H1 (cell line): ENCODE measurements around the gene RASSF3. TPM values are rescaled to one million over a fixed set of nuclear protein-coding genes. Genes with fewer than 3 reads are reported as not detected.

ENCODE experiments used
- ASH2L ChIP-seq: fragments of 200-600, 300-600 bp; sonication (generic); IDR thresholded peaks from one replicate; pipeline ENCODE4 v1.7.1; 2017; ENCODE audit warnings: low read length
- CREB1 ChIP-seq: IDR thresholded peaks from 2 replicates; pipeline ENCODE4 v1.6.1; 2012; ENCODE audit warnings: inconsistent platforms
- EP300 ChIP-seq, 2 experiments: IDR thresholded peaks; 1 replicate in 1 of 2; 2 replicates in 1 of 2; pipeline ENCODE4 v1.6.1; 2011 to 2012; ENCODE audit warnings: low read depth in 2 of 2, low read length in 2 of 2, mild to moderate bottlenecking in 2 of 2, borderline replicate concordance in 1 of 2, inconsistent platforms in 1 of 2, moderate library complexity in 1 of 2
- KDM1A ChIP-seq: fragments of 200-600, 300-600 bp; sonication (generic); IDR thresholded peaks from 2 replicates; pipeline ENCODE4 v1.7.1; 2016; ENCODE audit warnings: mild to moderate bottlenecking, low read length, borderline replicate concordance
- KDM4A ChIP-seq: IDR thresholded peaks from one replicate; pipeline ENCODE4 v1.7.1; 2012; ENCODE audit warnings: low read depth, mild to moderate bottlenecking, moderate library complexity, low read length, inconsistent platforms; ENCODE audit not compliant: severe bottlenecking
- KDM5A ChIP-seq: fragments of 200-600 bp; IDR thresholded peaks from 2 replicates; pipeline ENCODE4 v1.7.1; 2012; ENCODE audit warnings: mild to moderate bottlenecking, low read length, inconsistent platforms, mixed read lengths
- SIN3A ChIP-seq, 2 experiments: IDR thresholded peaks in 1 of 2; conservative IDR thresholded peaks in 1 of 2; 2 replicates each; pipeline ENCODE4 v1.6.1; 2011 to 2012; ENCODE audit warnings: low read length in 2 of 2, improper control_type of control experiment in 1 of 2, low read depth in 1 of 2, mild to moderate bottlenecking in 1 of 2
- SIX5 ChIP-seq: IDR thresholded peaks from 2 replicates; pipeline ENCODE4 v1.6.1; 2011; ENCODE audit warnings: mild to moderate bottlenecking, low read depth, low read length
- SP1 ChIP-seq: IDR thresholded peaks from 2 replicates; pipeline ENCODE4 v1.6.1; 2011; ENCODE audit warnings: low read depth, low read length
- polyA plus RNA-seq, 7 experiments: library from polyadenylated mRNA; depleted of rRNA in 3 of 7; stranded (reverse) in 5 of 7; unstranded in 2 of 7; fragments of >200 nt in 5 of 7; fragments of 200-250 nt in 2 of 7; gene quantifications; 1 replicate in 5 of 7; 2 replicates in 1 of 7; 4 replicates in 1 of 7; pipeline versions ENCODE4 v1.2.1 to v1.2.3, GENCODE V29; 2011 to 2013; ENCODE audit warnings: missing spikeins in 2 of 7, mixed read lengths in 2 of 7
- total RNA-seq: library from RNA; stranded (reverse); fragmentation: NEBNext Ultra II Directional; extraction: Animal tissue kit (Norgen Biotek cat#: 25700); gene quantifications from 2 replicates; pipeline ENCODE4 v1.2.1, GENCODE V29; 2021
- TF ChIP-seq, protein P1 (sequence below): fragments of 300-600 bp; sonication (generic); IDR thresholded peaks from 2 replicates; pipeline ENCODE4 v1.7.1; 2012; ENCODE audit warnings: low read length, moderate library complexity, mild to moderate bottlenecking, inconsistent platforms; ENCODE audit not compliant: insufficient replicate concordance

Gene RASSF3
- total and polyA plus RNA-seq, 2 of the 8 experiments (the other 6 are each of a cell fraction or from before 2014, with no cell fraction given): 19.1 to 64.3 TPM

- TF ChIP-seq, protein P1, sequence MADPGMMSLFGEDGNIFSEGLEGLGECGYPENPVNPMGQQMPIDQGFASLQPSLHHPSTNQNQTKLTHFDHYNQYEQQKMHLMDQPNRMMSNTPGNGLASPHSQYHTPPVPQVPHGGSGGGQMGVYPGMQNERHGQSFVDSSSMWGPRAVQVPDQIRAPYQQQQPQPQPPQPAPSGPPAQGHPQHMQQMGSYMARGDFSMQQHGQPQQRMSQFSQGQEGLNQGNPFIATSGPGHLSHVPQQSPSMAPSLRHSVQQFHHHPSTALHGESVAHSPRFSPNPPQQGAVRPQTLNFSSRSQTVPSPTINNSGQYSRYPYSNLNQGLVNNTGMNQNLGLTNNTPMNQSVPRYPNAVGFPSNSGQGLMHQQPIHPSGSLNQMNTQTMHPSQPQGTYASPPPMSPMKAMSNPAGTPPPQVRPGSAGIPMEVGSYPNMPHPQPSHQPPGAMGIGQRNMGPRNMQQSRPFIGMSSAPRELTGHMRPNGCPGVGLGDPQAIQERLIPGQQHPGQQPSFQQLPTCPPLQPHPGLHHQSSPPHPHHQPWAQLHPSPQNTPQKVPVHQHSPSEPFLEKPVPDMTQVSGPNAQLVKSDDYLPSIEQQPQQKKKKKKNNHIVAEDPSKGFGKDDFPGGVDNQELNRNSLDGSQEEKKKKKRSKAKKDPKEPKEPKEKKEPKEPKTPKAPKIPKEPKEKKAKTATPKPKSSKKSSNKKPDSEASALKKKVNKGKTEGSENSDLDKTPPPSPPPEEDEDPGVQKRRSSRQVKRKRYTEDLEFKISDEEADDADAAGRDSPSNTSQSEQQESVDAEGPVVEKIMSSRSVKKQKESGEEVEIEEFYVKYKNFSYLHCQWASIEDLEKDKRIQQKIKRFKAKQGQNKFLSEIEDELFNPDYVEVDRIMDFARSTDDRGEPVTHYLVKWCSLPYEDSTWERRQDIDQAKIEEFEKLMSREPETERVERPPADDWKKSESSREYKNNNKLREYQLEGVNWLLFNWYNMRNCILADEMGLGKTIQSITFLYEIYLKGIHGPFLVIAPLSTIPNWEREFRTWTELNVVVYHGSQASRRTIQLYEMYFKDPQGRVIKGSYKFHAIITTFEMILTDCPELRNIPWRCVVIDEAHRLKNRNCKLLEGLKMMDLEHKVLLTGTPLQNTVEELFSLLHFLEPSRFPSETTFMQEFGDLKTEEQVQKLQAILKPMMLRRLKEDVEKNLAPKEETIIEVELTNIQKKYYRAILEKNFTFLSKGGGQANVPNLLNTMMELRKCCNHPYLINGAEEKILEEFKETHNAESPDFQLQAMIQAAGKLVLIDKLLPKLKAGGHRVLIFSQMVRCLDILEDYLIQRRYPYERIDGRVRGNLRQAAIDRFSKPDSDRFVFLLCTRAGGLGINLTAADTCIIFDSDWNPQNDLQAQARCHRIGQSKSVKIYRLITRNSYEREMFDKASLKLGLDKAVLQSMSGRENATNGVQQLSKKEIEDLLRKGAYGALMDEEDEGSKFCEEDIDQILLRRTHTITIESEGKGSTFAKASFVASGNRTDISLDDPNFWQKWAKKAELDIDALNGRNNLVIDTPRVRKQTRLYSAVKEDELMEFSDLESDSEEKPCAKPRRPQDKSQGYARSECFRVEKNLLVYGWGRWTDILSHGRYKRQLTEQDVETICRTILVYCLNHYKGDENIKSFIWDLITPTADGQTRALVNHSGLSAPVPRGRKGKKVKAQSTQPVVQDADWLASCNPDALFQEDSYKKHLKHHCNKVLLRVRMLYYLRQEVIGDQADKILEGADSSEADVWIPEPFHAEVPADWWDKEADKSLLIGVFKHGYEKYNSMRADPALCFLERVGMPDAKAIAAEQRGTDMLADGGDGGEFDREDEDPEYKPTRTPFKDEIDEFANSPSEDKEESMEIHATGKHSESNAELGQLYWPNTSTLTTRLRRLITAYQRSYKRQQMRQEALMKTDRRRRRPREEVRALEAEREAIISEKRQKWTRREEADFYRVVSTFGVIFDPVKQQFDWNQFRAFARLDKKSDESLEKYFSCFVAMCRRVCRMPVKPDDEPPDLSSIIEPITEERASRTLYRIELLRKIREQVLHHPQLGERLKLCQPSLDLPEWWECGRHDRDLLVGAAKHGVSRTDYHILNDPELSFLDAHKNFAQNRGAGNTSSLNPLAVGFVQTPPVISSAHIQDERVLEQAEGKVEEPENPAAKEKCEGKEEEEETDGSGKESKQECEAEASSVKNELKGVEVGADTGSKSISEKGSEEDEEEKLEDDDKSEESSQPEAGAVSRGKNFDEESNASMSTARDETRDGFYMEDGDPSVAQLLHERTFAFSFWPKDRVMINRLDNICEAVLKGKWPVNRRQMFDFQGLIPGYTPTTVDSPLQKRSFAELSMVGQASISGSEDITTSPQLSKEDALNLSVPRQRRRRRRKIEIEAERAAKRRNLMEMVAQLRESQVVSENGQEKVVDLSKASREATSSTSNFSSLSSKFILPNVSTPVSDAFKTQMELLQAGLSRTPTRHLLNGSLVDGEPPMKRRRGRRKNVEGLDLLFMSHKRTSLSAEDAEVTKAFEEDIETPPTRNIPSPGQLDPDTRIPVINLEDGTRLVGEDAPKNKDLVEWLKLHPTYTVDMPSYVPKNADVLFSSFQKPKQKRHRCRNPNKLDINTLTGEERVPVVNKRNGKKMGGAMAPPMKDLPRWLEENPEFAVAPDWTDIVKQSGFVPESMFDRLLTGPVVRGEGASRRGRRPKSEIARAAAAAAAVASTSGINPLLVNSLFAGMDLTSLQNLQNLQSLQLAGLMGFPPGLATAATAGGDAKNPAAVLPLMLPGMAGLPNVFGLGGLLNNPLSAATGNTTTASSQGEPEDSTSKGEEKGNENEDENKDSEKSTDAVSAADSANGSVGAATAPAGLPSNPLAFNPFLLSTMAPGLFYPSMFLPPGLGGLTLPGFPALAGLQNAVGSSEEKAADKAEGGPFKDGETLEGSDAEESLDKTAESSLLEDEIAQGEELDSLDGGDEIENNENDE: peak; percentile 21
- peak; percentile 67 to 78; a peak in 1 of 4 replicates for TF ChIP-seq SIN3A (conservative IDR thresholded peaks at IDR 0.05 in 1 of 2, IDR thresholded peaks at IDR 0.05 in 1 of 2; ENCODE audit: low read depth in 1 of 2, low read length in 2 of 2)
- TF ChIP-seq KDM1A: peak; percentile 74
- TF ChIP-seq SIX5: no peak
- peak; percentile 18 for TF ChIP-seq ASH2L
- TF ChIP-seq KDM4A: no peak
- no peak for TF ChIP-seq EP300 (IDR thresholded peaks at IDR 0.05; ENCODE audit: borderline replicate concordance in 1 of 2, low read depth in 2 of 2, low read length in 2 of 2)
- no peak for TF ChIP-seq KDM5A
- TF ChIP-seq SP1: 0 out of 2 replicates have a peak, but pooled peaks have one; percentile 1
- TF ChIP-seq CREB1: no peak
These were observed 81.7 kb downstream of the RASSF3 start (continued) for GRCh38 chr12:64691795-64692583.
